Loucy (cell line): ENCODE data around the gene NEDD4.

Experiments used
- H2AFZ ChIP-seq: fragments of 200-600 bp; sonication (generic); 2 replicates; pipeline ENCODE4 v1.6.0; 2016; ENCODE audit warnings: antibody characterized with exemption, mild to moderate bottlenecking, low read length, moderate library complexity
- H3F3A ChIP-seq: fragments of 200-600 bp; 2 replicates; pipeline ENCODE4 v1.6.0; 2016; ENCODE audit warnings: antibody characterized with exemption, low read depth, mild to moderate bottlenecking
- H3K27me3 ChIP-seq: fragments of 200-600 bp; sonication (generic); 2 replicates; pipeline ENCODE4 v1.6.1; 2014; ENCODE audit warnings: low read length, mild to moderate bottlenecking; ENCODE audit not compliant: insufficient read depth, poor library complexity, severe bottlenecking
- H3K36me3 ChIP-seq: fragments of 200-600 bp; sonication (generic); 2 replicates; pipeline ENCODE4 v1.6.1; 2016; ENCODE audit warnings: low read length; ENCODE audit not compliant: insufficient read depth
- H3K4me1 ChIP-seq: fragments of 200-600 bp; sonication (generic); 2 replicates; pipeline ENCODE4 v1.5.1; 2014; ENCODE audit warnings: low read length, mild to moderate bottlenecking; ENCODE audit not compliant: insufficient read depth, poor library complexity, severe bottlenecking
- H3K4me2 ChIP-seq: fragments of 200-600 bp; sonication (generic); 2 replicates; pipeline ENCODE4 v1.6.0; 2014; ENCODE audit warnings: antibody characterized with exemption, low read length, low read depth, mild to moderate bottlenecking; ENCODE audit not compliant: poor library complexity, severe bottlenecking
- H3K4me3 ChIP-seq: fragments of 200-600 bp; sonication (generic); 2 replicates; pipeline ENCODE4 v1.5.1; 2014; ENCODE audit warnings: low read length, mild to moderate bottlenecking, mixed read lengths; ENCODE audit not compliant: poor library complexity, severe bottlenecking
- H3K79me2 ChIP-seq: fragments of 200-600 bp; sonication (generic); 2 replicates; pipeline ENCODE4 v1.6.1; 2014; ENCODE audit warnings: low read length; ENCODE audit not compliant: insufficient read depth
- H3K9ac ChIP-seq: fragments of 200-600 bp; sonication (generic); 2 replicates; pipeline ENCODE4 v1.6.0; 2014; ENCODE audit warnings: mild to moderate bottlenecking, low read depth, low read length, moderate library complexity; ENCODE audit not compliant: poor library complexity, severe bottlenecking
- H3K9me2 ChIP-seq: fragments of 200-600 bp; sonication (generic); replicated peaks from 2 replicates; pipeline ENCODE4 v1.6.1; 2016; ENCODE audit warnings: low read depth, low read length, mixed read lengths
- H3K9me3 ChIP-seq: fragments of 200-600 bp; sonication (generic); 2 replicates; pipeline ENCODE4 v1.6.1; 2014; ENCODE audit warnings: mild to moderate bottlenecking, antibody characterized with exemption, low read length, low read depth; ENCODE audit not compliant: insufficient read depth
- H4K20me1 ChIP-seq: fragments of 200-600 bp; sonication (generic); 2 replicates; pipeline ENCODE4 v1.6.0; 2014; ENCODE audit warnings: antibody characterized with exemption, low read length, mild to moderate bottlenecking; ENCODE audit not compliant: insufficient read depth, poor library complexity, severe bottlenecking
- CTCF ChIP-seq: fragments of 200-600 bp; sonication (generic); conservative IDR thresholded peaks from 2 replicates; pipeline ENCODE4 v1.5.1; 2014; ENCODE audit warnings: mild to moderate bottlenecking, antibody characterized with exemption, low read length
- EZH2phosphoT487 ChIP-seq: fragments of 200-600 bp; IDR thresholded peaks from 2 replicates; pipeline ENCODE4 v1.6.1; 2018; ENCODE audit warnings: antibody characterized with exemption, mild to moderate bottlenecking, moderate library complexity, borderline replicate concordance

The NEDD4 gene

DNA sequence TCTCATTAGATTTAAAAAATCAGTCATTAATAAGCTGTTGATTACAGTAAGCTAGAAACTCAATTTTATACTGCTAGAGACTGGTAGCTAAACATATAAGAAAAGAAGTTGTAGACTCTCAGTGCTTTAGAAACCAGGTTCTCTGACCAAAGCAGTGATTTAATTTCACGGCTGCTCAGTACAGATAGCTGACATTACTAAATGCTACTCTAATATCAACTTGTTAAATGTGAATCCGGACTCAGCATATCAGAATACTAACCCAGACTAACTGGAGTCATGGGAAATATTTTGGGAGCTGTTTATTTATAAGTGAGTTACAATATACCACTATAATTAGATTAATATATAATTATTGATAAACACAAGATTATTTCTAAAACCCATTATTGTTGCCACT is 80.4 kb downstream of the NEDD4 start:
- no peaks in the 10 kb centered on the region for H3K9me3 ChIP-seq
- H3K4me2 ChIP-seq: no peak overlapping the region
- H3K27me3 ChIP-seq: no peaks in the 10 kb centered on the region
- no peaks in the 10 kb centered on the region for H4K20me1 ChIP-seq
- no peak overlapping the region for H2AFZ ChIP-seq
- no peaks in the 10 kb centered on the region for H3K4me1 ChIP-seq
- TF ChIP-seq EZH2phosphoT487 (no peak), CTCF (no peak)
- no peaks in the 10 kb centered on the region for H3K9me2 ChIP-seq
- H3K79me2 ChIP-seq: no peaks in the 10 kb centered on the region
- no peaks in the 10 kb centered on the region for H3K36me3 ChIP-seq
- H3K9ac ChIP-seq: no peak overlapping the region
- no peaks in the 10 kb centered on the region for H3F3A ChIP-seq
- no peak overlapping the region for H3K4me3 ChIP-seq

DNA sequence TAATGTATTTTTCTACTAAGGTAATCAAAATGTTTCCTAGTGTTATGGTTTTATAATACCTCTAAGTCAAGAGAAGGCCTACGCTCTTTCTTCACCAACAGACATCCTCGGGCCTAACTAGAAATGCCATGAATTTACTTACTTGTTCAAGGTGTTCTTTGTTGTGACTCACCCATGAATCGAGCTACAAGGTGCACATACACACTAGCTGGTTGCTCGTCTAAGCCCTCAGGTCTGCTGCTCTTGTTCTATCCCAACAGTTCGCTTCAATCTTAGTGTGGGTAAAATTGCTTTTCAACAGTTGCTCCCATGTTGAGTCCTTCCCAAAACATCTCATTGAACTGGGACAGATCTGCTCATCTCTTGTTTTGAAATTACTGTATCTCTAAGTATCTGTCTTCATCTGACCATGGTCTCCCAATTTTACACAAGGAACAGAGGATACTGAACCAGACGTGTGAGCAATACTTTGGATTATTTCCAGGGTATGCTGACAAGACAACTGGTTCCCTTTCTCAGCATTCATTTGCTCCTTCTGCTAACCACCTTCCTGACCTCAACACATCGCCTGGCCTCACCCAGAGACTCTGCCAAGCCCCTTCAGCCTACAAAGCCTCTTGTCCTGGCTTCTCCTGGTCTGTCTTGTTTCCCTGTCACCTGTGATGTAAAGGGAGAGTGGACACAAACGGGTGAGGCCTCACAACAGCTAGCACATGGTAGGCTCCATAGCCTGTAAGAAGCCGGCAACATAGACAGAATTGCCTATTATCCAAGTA is 84.2 kb downstream of the NEDD4 start:
- no peaks in the 10 kb centered on the region for H3F3A ChIP-seq
- H3K4me1 ChIP-seq: no peaks in the 10 kb centered on the region
- no peaks in the 10 kb centered on the region for H3K9me2 ChIP-seq
- H3K4me3 ChIP-seq: no peak overlapping the region
- no peak for TF ChIP-seq CTCF
- TF ChIP-seq EZH2phosphoT487: no peak
- H3K36me3 ChIP-seq: no peaks in the 10 kb centered on the region
- H3K9ac ChIP-seq: no peak overlapping the region
- H3K4me2 ChIP-seq: no peak overlapping the region
- H2AFZ ChIP-seq: no peak overlapping the region
- H4K20me1 ChIP-seq: no peaks in the 10 kb centered on the region
- H3K79me2 ChIP-seq: no peaks in the 10 kb centered on the region
- H3K27me3 ChIP-seq: no peaks in the 10 kb centered on the region
- H3K9me3 ChIP-seq: no peaks in the 10 kb centered on the region

DNA sequence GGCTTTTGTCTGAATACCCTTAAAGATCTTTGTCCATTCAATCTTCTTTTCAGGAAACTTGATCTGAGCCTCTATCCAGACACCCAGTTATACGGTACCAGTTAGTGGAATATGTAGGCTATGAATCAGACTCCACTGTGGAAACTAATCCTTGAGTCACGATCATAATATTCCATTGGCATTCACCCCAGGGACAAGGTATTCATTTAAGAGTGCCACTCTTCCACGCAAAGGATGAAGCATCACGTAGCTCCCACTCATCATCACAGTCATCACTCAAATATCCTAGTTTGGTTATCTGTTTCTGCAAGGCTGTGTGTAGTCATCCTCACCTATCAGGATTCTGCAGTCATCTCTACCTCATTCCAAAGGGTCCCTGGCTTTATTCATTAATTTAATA is 85.6 kb downstream of the NEDD4 start:
- TF ChIP-seq CTCF: no peak
- TF ChIP-seq EZH2phosphoT487: no peak
- Histone ChIP-seq H3K4me1 (no peaks in the 10 kb centered on the region), H3K4me3 (no peak overlapping the region), H3K27me3 (no peaks in the 10 kb centered on the region), H4K20me1 (no peaks in the 10 kb centered on the region), H3K4me2 (no peak overlapping the region), H3F3A (no peaks in the 10 kb centered on the region), H3K9me3 (no peaks in the 10 kb centered on the region), H3K9ac (no peak overlapping the region), H2AFZ (no peak overlapping the region), H3K9me2 (no peaks in the 10 kb centered on the region), H3K79me2 (no peaks in the 10 kb centered on the region), H3K36me3 (no peaks in the 10 kb centered on the region)
